NCI-H1105 (cell line): ENCODE results near the gene CEP83.
A peak's percentile ranks its signal among the peaks of the same experiment; 100 is the strongest.

Experiments
- DNase-seq: peaks from one replicate; lab custom pipeline; 2025; lab: John Stamatoyannopoulos, UW

The CEP83 gene

DNA sequence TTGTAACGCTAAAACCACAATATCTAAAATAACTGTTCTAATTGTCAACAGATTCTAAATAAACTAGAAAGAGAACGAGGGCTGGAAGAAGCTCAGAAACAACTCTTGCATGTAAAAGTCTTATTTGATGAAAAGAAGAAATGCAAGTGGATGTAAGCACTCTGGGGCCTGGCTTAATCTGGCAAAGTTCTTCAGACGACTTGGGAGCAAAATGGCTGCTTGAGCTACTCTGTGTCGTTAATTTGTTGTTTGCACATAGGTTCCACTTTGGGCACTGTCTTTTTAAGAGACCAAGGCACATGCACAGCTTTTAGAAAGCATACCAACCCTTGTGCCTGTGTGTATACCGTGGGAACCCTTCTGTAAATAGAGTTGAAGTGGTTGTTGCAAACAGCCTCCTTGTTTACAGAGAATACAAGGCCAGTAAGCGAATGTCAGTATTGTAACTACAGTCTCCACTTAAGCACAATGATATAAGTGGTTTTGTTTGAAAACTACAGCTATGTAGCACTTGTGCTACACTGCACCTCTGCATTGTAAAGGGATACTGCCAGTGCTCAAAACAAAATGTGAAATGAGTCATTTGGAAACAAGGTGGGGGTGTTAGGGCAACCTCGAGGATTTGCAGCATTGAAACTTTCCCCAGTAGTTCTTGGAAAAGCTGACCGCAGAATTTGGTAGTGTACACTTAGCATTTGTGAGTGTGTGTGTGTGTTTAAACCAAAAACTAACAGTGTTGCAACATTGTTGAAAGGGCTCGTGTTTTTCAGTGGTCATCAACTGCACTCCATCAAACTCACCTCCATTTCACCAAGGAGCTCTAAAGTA lies 154.3 kb downstream of the CEP83 start:
- DNase-seq, result peak; percentile 1

DNA sequence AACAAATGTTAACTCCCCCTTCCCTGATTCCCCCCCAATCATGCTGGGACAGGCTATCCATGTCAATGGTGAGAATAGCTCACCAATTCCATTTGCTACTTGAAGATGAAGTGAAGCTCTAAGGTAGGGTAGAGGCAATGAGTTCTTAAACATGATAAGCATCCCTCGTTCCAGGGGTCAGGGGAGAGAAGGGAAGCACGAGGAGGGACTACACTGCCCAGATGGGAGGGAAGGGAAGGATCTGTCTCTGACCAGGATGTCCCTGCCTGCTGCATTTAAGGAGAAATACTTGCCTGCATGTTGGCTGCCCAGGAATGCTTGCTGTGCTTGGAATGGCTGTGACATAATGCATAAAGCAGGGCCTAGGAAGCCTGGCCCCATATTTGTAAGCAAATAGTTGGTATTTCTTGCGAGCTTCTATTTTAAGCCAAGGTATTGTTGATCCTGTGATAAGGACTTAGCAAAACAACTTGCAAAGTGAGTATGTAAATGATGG lies 155.1 kb downstream of the CEP83 start:
- no peak for DNase-seq

DNA sequence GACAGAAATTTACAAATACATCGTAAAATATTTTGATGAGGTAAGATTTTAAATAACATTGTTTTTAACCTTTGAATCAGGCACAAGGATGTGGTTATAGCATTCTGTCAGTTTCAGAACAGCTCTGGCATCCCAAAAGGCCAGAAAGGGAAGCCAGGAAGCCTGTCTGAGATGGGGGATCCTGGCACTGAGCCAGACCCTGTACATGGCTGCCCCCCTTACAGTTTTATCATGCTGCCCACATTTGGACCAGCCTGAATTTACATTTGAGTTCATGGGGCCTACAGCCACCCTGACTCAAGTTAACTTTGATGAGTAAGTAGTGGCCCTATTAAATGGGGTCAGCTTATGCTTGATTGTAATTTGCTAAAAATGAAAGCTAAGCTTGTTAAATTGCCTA lies 155.7 kb downstream of the CEP83 start:
- no peak for DNase-seq

DNA sequence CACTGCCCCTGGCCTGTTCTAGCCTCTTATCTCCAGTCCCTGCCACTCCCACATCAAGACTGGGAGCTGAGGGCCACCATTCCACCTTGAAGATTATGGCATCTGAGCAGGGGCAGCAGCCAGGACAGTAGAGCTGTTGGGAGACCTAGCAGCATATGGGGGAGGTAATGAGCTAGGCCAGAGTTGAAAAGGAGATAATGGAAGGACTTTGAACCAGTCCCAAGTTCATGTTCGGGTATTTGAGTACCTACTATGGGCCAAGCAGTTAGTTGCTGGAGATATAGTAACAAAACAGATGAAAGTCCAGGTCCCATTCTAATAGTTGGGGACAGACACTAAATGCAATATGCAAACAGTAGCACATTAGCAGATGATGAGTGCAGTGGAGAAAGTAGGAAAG lies 159.8 kb downstream of the CEP83 start:
- DNase-seq, result no peak

DNA sequence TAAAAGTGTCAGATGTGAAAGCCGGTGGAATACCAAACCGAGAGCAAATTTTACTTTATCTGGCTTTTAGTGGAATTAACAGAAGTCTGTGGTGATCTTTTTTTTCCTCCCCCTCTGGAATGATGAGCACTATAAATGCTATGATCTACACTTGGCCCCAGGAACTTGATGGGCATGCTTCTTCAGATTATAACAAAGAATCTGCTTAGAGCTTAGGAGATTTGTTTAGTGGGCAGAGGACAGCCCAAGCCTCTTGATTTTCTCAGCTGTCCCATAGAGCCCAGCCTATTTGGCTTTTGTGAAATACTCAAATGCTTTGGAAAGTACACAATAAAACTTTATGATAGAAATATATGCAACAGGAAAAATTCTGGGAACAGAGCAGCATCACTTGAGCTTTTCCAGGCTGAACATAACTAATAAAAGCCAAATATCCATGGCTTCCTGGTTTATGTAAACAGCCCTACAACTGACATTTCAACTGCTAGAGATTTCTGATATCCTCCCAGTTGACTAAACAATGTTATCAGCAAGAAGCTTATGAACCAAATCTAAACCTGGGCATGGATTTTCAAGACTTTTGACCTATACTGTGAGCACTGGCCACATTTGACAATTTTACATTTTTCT lies 161.7 kb downstream of the CEP83 start:
- DNase-seq, result no peak

DNA sequence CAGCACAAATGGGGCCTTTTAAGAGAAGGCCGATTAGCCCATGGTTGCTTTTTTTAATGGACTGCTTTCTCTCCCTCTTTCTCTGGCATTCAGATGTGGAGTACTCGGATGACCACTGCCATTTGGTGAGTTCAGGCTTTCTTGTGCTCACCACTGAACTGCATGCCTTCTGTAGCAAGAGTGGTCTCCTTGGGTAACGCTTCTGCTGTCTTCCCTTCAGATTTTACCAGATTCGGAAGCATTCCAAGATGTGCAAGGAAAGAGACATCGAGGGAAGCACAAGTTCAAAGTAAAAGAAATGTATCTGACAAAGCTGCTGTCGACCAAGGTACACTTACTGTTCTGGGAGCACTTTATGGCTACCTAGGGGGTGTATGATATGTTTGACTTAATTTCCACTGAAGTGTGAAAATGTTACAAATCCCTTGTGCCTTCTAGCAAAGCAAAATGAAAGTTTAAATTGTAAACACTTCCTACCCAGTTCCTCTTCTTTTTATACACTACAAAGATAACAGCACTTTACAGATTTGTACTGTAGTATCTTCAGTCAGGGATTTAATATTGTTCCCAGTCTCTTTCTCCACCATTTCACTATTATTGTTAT lies 162.5 kb downstream of the CEP83 start:
- DNase-seq, result no peak

DNA sequence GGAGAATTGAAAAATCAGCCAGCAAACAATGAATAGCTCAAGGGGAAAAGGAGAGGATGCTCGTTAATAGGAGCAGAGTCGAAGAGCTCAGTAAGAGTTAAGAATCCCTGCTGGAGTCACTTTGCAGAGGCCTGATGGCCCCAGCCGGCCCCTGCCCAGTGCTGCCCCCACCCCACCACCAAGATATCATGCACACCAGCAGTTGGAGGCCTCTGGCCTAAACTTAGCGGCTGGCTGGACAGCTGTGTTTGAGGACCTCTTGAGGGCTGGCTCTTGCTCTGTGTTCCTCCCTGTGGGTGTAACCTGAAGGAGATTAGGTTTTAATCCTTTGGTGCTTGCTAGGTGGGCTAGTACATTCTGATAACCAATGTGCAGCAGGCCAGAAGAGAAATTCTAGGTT lies 169.3 kb downstream of the CEP83 start:
- no peak for DNase-seq

DNA sequence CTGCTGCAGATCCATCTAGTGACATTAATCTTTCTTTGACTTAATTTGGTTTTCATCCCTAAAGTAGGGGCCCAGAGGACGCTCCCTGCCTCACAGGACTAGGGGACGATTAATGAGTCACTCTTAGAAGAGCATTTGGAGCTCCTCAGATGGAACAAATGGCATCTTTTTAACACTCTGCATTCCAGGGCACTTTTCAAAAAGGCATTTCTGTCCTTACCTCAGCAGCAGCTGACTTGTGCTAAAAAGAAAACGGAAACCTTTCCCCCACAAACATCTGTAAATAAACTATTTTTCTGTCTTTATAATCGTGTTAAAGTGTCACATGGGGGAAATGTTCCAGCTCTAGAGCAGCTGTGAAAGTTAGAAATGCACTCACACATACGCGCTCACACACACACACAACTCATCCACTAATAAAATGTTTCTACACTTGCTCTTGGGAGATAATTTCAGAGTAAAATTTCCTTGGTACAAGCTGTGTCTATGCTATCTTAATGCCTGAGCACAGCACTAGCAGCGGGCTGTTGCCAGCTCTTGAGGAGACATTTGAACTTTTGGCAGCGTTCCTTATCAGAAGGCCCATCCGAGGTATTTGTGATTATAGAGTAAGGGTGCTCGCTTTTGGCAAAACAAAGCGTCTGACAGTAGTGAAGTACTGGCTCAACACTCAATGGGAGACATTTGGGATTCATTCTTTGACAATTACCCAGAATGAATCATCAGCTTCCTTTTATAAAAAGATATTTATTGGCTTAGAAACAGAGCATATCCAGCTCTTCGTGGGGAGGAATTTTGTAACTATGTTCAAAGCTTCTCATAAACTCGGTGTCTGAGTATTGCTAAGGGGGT lies 170.0 kb downstream of the CEP83 start:
- peak; percentile 1 for DNase-seq

DNA sequence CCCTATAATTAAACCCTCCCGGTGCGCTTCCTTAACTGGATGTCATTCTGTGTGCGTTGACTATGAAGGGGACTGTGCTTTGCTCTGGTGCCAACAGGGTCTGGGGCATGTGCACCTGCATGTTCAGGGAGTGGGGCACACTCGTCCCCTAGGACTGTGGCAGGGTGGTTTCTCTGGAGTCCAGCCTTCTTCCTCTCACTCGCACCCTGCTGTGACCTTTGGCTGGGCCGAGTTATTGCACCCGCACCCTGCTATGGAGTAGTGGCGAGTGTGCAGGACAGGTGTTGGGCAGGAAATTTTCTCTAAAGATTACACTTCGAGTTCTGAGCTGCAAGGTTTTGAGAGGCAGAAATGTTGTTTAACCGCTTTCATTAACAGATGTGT lies 172.4 kb downstream of the CEP83 start:
- no peak for DNase-seq

DNA sequence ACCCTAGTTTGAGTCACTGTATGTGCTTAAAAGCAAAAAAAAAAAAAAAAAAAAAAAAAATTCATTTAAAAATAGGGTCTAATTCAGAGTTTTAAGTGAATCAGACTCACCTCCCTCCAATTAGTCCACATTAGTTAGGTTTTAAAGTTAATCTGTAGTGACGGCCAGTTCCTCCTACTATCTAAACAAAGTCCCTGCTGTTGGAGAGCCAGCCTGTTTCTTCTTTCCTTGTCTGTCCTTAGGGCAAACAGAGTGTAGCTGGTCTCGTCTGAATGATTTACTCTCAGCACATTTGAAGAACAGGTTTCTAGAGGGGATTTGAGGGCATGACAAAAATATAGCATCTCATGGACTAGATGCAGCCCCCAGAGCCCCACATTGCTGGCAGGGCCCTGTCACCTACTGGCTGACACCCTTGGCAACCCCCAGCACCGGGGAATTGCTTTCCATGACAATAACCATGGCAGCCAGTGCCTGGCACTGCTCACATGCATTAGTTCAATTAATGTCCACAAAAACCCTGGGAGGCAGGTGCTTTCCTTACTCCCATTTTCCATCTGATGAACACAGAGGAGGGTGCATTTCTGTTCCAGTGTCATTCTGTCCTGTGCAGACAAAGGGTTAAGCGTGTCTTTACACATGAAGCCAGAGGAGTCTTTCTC lies 173.0 kb downstream of the CEP83 start:
- peak; percentile 3 for DNase-seq

DNA sequence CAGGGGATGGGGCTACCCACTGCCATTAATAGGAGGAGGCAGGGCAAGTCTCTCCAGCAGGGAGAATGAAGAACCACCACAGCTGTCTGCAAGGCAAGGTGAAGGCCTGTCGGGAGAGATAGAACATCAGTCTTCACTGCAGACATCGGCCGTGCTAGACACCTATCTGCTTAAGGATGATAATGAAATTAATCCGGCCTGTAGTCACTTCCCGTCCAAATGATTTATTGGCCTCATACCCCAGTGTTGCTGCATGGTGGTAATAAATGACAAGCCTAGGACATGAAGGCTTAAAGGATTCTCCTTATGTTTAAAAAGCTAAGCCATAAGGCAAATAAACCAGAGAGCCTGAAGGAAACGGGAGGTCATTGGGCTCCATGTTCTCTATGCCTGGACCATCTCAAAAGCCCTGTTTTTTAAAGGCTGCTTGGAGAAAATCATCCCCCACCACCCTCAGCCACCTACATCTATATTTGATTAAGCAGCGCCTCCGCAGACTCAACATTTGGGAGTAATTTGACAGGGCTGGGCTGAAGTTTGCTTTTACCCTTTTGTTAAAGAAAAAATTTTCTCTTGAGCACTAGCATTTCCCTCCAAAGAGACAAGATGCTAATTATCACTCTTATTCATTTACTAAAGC lies 173.6 kb downstream of the CEP83 start:
- no peak for DNase-seq

DNA sequence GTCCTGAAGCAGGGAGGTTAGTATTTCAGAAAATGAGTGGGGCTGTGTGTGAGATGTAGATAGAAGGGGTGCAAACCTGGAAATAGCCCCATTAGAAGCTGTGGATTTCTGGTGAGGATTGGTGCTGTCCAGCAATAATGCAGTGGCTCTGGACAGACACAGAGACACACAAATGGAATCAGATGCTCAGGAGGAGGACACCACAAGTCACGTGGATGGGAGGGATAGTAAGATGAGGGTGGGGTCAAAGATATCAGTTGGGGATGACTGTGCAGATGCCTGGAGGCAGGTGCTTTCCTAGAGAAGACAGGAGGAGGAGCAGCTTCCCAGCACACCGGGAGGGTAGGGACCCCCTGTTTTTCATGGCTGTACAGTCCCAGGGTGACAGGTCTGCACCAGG lies 174.8 kb downstream of the CEP83 start:
- DNase-seq, result no peak

DNA sequence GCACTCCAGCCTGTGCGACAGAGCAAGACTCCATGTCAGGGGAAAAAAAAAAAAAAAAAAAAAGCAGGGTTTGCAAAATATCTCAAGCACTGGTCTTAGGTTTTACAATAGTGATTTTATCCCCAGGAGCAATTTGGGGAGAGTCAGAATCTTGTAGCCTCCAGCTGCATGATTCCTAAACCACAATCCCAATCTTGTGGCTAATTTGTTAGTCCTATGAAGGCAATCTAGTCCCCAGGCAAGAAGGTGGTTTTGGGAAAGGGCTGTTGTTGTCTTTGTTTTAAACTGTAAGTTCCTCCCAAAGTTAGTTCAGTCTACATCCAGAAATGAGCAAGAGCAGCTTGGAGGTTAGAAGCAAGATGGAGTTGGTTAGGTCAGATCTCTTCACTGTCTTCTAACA lies 175.6 kb downstream of the CEP83 start:
- no peak for DNase-seq

DNA sequence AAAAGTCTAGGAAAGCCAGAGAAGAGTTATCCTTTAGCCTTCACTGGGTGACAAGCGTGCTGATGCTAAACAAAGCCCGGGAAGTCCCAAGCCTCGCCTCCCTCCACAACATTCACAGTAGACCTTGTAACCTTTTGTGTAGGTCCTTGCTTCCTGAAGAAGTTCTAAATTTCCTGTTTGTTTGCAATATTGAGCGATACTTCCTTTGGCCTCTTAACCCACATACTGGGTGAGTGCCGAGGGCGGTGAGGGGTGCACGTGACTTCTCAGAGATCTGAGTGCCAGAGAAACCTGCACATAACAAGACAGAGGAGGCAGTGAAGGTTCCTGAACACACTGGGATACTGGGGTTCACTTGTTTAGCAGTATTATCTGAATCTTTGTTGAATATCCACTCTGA lies 177.0 kb downstream of the CEP83 start:
- no peak for DNase-seq

DNA sequence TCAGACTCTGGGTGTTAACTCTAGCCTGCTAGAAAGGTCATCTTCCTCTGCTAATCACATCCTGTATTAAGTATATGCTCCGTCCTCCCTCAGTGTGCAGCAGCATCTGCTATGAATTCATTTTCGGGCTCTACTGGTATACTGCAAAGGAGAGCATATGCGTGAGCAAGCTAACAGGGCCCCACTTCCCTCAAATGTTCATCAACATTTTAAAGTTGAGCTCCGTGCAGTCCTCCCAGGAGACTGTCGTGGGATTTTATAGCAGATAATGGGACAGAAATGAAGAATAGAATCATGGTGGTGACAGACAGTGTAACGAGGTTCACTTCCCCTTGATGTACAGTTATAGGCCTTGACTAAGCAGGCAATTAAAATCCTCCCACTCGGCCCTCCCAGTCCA lies 179.6 kb downstream of the CEP83 start:
- no peak for DNase-seq

DNA sequence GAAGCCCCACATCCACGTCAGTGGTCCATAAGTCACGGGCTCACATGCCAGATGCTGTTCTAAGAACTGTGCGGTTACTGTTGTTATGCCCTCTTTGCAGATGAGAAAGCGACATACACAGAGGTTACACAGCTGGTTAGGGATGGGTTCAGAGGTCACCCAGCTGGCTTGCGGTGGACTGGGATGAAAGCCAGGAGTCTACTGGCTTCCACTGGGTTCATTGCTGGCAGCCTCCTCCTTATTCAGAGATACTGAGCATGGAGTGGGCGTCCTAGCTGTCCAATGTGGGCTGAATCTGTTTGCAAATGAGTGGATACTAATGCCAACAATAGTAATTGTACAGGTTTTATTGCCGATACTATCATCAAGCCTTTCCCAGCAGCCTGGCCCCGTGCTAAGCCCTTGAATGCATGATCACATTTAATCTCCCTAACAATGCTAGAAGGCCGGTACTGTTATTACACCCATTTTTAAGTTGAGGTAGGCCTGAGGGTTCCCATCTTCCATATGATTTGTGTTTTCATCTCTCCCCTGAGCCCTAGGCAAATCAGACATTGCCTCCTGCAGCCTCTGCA lies 182.2 kb downstream of the CEP83 start:
- no peak for DNase-seq

DNA sequence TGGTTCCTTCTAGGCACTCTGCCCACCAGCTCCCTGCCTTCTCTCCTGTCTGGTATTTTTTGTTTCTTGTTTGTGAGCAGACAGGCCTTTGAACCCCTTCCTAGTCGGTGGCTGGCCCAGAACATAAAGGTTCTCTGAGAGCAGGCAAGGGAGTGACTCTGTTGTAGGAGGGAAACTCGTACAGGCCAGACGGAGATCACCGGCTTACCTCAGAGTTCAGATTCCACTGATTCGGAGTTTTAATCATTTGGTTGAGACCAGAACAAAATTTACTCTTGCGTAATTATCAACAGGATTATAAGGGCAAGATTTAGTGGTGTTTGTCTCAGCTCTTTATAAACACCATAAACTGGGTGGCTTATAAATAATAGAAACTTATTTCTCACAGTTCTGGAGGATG lies 182.9 kb downstream of the CEP83 start:
- no peak for DNase-seq

DNA sequence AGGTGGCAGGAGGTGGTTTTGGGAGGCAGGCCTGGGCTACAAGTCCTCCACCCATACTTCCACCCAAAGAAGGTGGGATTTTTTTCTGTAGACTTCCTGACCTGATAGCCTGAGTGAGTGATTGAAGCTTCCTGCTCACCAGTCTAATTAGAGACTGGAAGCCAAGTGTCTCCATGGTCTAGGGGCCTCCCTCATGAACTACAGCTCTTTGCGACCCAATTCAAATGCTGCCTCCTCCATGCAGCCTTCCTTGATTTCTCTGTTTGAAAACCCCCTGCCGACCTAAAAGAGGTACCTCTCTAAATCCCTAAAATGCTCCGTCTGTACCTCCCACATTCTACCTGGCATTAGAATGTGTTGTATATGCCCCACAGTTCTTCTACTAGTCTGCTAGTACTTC lies 186.4 kb downstream of the CEP83 start:
- no peak for DNase-seq

DNA sequence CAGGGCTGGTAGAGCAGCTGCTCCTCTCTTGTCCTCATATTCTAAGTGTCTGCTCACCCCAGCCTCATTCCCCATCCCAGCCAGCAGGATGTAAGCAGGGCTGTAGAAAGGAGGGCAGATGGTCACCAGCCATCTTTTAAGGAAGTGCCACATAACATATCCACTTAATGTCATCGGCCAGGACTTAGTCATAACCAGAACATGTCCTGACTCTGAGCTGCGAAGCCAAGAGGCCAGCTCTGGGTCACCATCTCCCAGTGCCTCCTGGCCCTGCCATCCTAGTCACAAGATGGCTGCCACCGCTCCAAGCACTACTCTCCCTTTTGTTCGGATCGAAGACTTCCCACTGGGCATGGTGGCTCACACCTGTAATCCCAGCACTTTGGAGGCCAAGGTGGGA lies 187.4 kb downstream of the CEP83 start:
- no peak for DNase-seq

DNA sequence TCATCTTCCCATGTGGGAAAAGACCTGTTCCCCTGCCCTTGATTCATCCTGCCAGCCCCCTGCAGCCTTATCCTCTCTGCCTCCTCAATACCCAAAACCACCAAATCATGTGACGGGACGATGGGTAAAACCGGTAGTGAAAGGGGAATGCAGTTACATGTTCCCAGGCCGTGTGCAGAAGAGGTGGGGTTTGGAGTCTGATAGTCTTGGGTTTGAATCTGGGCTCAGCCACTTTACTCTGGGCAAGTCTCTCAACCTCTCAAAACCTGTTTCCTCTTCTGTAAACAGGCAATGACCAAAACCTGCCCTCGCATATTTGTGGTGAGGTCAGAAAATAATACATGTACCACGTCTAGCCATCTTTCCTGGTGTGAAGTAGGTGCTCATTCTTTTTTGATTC lies 188.3 kb downstream of the CEP83 start:
- no peak for DNase-seq
